Mucosa of gallbladder (tissue), 1 donor: ENCODE data around the gene EFCAB11. TPM values are rescaled to one million over a fixed set of nuclear protein-coding genes. Genes with fewer than 3 reads are reported as not detected.

Experiments used
- DNase-seq: peaks from one replicate; pipeline ENCODE4 v3.0.0-alpha.2; 2020; ENCODE audit warnings: low spot score
- total RNA-seq: library from RNA; stranded (reverse); gene quantifications from one replicate; pipeline ENCODE4 v1.2.1, GENCODE V29; 2021
- donor health status: DM: no; HTN: no; CAD: no.

EFCAB11 gene
- total RNA-seq, 1 donor from 2014 or later, result 16.1 TPM

GRCh38 chr14:89866458-89866857, 88.1 kb downstream of the EFCAB11 start:
- no peak for DNase-seq

GRCh38 chr14:89865153-89865552, 89.4 kb downstream of the EFCAB11 start:
- no peak for DNase-seq

- DNase-seq, result no peak
These were observed 91.7 kb downstream of the EFCAB11 start for GRCh38 chr14:89862856-89863255.

GRCh38 chr14:89861630-89862029, 92.9 kb downstream of the EFCAB11 start:
- DNase-seq, result no peak

GRCh38 chr14:89858089-89858488, 96.4 kb downstream of the EFCAB11 start:
- DNase-seq, result no peak

DNA sequence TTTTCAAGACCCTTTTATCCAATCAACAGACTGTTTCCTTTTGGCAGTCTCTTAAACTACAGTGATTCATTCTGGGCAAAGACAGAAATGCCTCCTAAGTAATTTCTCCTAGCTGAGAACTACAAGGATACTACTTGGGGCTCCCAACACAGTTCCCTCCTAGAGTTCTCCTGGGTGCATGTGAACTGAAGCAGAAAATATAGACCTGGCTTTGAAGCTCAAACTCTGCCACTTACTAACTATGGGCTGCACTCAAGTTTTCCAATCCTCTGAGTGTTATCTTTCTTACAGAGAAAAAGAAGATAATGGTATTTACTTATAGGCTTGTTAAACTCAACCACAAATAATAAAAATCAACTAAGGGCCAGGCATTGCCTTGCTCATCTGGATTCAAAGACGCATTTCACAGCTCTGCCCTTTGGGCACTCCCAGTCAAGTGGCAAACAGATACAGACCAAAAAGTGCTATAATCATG, 97.6 kb downstream of the EFCAB11 start:
- DNase-seq, result no peak

DNA sequence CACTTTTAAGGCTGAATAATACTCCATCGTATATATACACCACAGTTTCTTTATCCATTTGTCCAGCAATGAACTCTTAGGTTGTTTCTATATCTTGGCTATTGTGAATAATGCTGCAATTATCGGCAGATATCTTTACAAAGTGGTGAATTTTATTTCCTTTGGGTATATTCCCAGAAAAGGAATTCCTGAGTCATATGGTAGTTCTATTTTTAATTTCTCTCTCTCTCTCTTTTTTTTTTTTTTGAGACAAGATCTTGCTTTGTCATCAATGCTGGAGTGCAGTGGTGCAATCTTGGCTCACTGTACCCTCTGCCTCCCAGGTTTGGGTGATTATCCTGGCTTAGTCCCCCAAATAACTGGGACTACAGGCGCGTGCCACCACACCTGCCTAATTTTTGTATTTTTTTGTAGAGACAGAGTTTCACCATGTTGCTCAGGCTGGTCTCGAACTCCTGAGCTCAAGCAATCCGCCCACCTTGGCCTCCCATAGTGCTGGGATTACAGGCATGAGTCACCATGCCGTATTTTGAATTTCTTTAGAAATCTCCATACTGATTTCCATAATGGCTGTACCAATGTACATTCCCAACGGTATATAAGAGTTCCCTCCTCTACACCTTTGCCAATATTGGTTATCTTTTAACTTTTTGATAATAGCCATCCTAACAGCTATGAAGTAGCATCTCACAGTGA, 98.4 kb downstream of the EFCAB11 start:
- DNase-seq, result no peak

- DNase-seq, result no peak
These were observed 100.4 kb downstream of the EFCAB11 start for GRCh38 chr14:89853936-89854693.

DNA sequence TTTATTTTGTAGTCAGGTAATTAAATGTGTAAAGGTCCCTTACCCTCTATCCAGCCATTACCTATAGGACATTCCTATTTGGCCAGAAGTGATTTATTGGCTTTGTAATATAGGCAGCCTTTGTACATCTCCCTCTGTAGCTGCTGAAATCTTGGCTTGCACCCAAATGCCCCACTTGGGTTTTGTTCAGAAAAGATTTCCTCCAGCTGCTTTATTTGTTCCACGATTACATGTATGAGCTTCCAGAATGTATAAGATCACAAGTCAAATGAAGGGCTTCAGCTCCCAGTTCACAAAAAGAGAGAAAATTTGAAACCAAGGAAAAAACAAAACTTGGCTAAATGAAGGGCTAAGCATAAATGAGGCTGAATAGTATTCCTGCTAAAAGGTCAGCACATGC, 103.4 kb downstream of the EFCAB11 start:
- DNase-seq, result no peak

GRCh38 chr14:89849931-89850330, 104.6 kb downstream of the EFCAB11 start:
- DNase-seq, result no peak

- no peak for DNase-seq
These were observed 106.4 kb downstream of the EFCAB11 start for GRCh38 chr14:89848165-89848564.

DNA sequence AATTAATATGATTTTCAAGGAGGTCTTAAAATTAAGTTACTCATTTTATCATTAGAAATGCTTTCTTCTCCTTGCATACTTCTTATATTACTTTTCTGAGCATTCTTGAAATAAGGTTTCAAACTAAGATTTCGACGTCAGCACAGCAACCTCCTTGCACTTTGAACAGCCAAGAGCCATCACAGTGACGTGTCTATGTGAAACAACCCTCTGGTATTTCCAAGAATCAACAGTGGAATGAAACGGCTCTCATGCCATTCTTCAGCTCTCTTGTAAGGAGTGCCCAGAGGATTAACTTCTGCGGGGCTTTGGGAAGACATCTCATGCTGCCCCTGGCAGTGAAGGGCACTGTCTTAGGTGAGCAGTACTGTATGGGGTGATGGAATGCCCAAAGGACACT, 109.2 kb downstream of the EFCAB11 start:
- peak; percentile 14 for DNase-seq

DNA sequence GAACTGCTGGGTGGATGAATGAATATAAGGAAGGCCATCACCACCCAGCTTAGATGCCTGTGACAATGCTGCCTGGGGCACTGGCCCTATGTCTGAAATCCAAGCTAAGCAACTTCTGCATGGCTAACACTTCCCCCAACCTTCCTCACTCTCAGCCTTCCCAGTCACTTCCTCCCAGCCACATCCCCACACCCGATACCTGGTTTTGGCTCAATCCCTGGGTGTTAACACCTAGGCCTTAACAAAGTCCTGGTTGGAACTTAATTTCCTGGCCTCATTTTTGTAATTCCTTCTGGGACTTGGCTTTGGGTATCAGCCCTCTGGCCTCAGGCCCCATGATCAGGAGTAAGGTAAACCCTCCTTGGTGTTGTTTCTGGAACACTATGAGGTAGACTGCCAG, 110.0 kb downstream of the EFCAB11 start:
- no peak for DNase-seq

- DNase-seq, result no peak
These were observed 111.7 kb downstream of the EFCAB11 start for GRCh38 chr14:89842837-89843236.

- no peak for DNase-seq
These were observed 112.7 kb downstream of the EFCAB11 start for GRCh38 chr14:89841851-89842250.

DNA sequence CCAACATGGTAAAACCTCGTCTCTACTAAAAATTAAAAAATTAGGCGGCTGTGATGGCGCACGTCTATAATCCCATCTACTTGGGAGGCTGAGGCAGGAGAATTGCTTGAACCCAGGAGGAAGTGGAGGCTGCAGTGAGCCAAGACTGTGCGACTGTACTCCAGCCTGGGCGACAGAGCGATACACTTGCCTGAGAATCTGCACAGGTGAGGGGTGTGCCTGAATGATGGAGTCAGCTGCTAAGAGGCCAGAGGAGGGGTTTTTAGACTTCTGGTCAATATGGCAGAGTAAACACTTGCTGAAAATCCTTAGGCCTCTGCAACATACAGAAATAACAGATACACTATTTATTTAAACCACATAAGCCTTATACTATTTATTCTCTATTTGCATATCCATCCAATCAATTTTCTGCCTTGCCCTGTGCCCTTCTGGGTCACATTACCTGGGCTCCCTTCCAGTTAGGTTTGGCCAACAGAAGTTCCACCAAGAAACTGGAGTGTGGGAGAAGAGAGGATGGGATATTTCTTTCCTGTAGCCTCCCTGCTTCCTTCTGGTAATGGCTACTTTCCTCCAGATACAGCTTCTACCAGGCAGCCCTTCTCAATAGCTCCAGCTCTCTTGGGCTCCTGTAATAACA, 117.6 kb downstream of the EFCAB11 start:
- DNase-seq, result peak; percentile 19

GRCh38 chr14:89833661-89834060, 120.9 kb downstream of the EFCAB11 start:
- no peak for DNase-seq

- DNase-seq, result no peak
These were observed 121.4 kb downstream of the EFCAB11 start for GRCh38 chr14:89833120-89833532.

GRCh38 chr14:89828471-89829165, 125.9 kb downstream of the EFCAB11 start:
- no peak for DNase-seq

DNA sequence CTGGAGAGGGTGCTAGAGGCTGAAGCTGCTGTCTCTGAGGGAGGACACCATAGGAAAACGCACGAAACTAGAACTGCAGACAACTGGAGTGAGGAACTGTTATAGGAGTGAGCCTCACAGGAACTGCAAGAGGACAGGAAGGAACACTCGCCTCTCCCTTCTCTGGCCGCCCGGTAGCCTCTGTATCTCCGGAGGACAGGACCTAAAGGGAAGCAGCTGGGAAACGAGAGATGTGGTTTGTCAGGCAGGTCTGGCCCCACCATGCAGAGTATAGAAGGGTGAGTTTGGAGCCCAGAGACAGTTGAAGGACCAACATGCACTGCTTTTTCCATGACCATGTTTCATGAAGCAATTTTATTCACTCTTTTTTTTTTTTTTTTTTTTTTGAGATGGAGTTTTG, 127.3 kb downstream of the EFCAB11 start:
- no peak for DNase-seq

- DNase-seq, result no peak
These were observed 127.9 kb downstream of the EFCAB11 start for GRCh38 chr14:89826596-89826995.

GRCh38 chr14:89823743-89824142, 130.8 kb downstream of the EFCAB11 start:
- DNase-seq, result no peak
